ENCODE data around the gene FAF1.

DNA sequence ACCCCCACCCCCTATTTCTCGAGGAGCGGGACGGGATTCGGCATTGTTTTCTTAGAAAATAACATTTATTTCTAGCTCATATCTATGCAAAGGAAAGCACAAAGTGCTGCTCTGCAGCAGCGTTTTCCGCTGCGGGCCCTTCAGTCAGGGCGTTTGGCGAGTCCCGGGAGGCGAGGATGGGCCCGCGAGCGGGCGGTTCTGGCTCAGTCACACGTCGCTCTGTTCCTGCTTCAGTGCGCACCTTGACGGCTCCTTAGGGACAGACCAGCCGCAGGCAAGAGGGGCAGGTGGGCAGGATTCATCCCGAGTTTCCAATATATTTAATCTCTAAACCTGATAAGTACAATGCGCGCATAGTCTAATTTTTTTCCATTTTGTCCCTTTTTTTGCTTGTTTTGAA lies 542.6 kb downstream of the FAF1 start:
- TF ChIP-seq CTCF (IDR thresholded peaks at IDR 0.05; ENCODE audit: low read depth, low read length), result no peak
- TF ChIP-seq EZH2phosphoT487 (IDR thresholded peaks at IDR 0.05; ENCODE audit: low read depth), result no peak

Measured in OCI-LY3 (cell line).